Keratinocyte (primary cell): ENCODE data around the gene PPIL4. TPM values are rescaled to one million over a fixed set of nuclear protein-coding genes. Genes with fewer than 3 reads are reported as not detected.

Experiments used
- DNase-seq: peaks from one replicate; pipeline ENCODE4 v3.0.0-alpha.2; 2011; ENCODE audit warnings: low read depth, missing footprints, low spot score
- FAIRE-seq: peaks from 2 replicates; lab custom pipeline; 2011; peaks lifted over from hg19 to GRCh38; lab: Jason Lieb, UNC
- H2AFZ ChIP-seq: 2 replicates; pipeline ENCODE4 v1.6.0; 2012; ENCODE audit warnings: low read length, control low read depth, inconsistent platforms; ENCODE audit not compliant: control insufficient read depth
- H3K27ac ChIP-seq: 2 replicates; pipeline ENCODE4 v1.5.1; 2011; ENCODE audit warnings: low read length; ENCODE audit not compliant: control insufficient read depth, insufficient read depth
- H3K27me3 ChIP-seq: 3 replicates; pipeline ENCODE4 v1.6.0; 2011; ENCODE audit warnings: low read length; ENCODE audit not compliant: control insufficient read depth, insufficient read depth; ENCODE audit errors: extremely low read depth
- H3K36me3 ChIP-seq, 2 experiments: 2 replicates in 1 of 2; 3 replicates in 1 of 2; pipeline ENCODE4 v1.5.1; 2011; ENCODE audit warnings: low read length in 2 of 2, mild to moderate bottlenecking in 1 of 2; ENCODE audit not compliant: control insufficient read depth in 2 of 2, insufficient read depth in 2 of 2; ENCODE audit errors: extremely low read depth in 1 of 2
- H3K4me1 ChIP-seq: 3 replicates; pipeline ENCODE4 v1.5.1; 2011; ENCODE audit warnings: low read length; ENCODE audit not compliant: control insufficient read depth, insufficient read depth; ENCODE audit errors: extremely low read depth
- H3K4me2 ChIP-seq: 3 replicates; pipeline ENCODE4 v1.6.0; 2011; ENCODE audit warnings: low read depth, low read length; ENCODE audit not compliant: control insufficient read depth, insufficient read depth; ENCODE audit errors: extremely low read depth
- H3K4me3 ChIP-seq, 3 experiments: fragments of 200-600 bp in 1 of 3; sonication (generic) in 1 of 3; 2 replicates in 2 of 3; 3 replicates in 1 of 3; pipeline ENCODE4 v1.5.1; 2011 to 2016; ENCODE audit warnings: low read length in 3 of 3, mild to moderate bottlenecking in 3 of 3, control low read depth in 2 of 3, inconsistent platforms in 1 of 3, low read depth in 1 of 3, mixed read lengths in 1 of 3, mixed run types in 1 of 3, moderate library complexity in 1 of 3; ENCODE audit not compliant: control insufficient read depth in 2 of 3, insufficient read depth in 2 of 3; ENCODE audit errors: extremely low read depth in 1 of 3
- H3K79me2 ChIP-seq: 2 replicates; pipeline ENCODE4 v1.6.0; 2012; ENCODE audit warnings: low read length; ENCODE audit not compliant: control insufficient read depth, insufficient read depth
- H3K9ac ChIP-seq: 3 replicates; pipeline ENCODE4 v1.6.0; 2011; ENCODE audit warnings: low read length; ENCODE audit not compliant: control insufficient read depth, insufficient read depth; ENCODE audit errors: extremely low read depth
- H3K9me1 ChIP-seq: 3 replicates; pipeline ENCODE4 v1.6.0; 2011; ENCODE audit warnings: low read length; ENCODE audit not compliant: control insufficient read depth, insufficient read depth; ENCODE audit errors: extremely low read depth
- H3K9me3 ChIP-seq: 2 replicates; pipeline ENCODE4 v1.5.1; 2012; ENCODE audit warnings: low read depth, low read length; ENCODE audit not compliant: control insufficient read depth
- H4K20me1 ChIP-seq: 3 replicates; pipeline ENCODE4 v1.6.0; 2011; ENCODE audit warnings: low read length; ENCODE audit not compliant: control insufficient read depth, insufficient read depth; ENCODE audit errors: extremely low read depth
- EZH2 ChIP-seq: IDR thresholded peaks from one replicate; pipeline ENCODE4 v1.6.1; 2012; ENCODE audit warnings: inconsistent platforms, mild to moderate bottlenecking, low read length, moderate library complexity
- dilution Hi-C: fragments of 300-500 bp; cut with MboI; formaldehyde crosslinking; loops from one replicate; pipeline ENCODE4 v1.7.0; 2020; ENCODE audit warnings: low sequenced_read_pairs; ENCODE audit not compliant: extremely low pct_ligation_motif_present
- polyA plus RNA-seq, 5 experiments: library from polyadenylated mRNA; depleted of rRNA in 3 of 5; stranded (reverse) in 3 of 5; stranded (forward) in 1 of 5; unstranded in 1 of 5; fragments of >200 nt; gene quantifications; 1 replicate in 1 of 5; 2 replicates in 3 of 5; 3 replicates in 1 of 5; pipeline versions ENCODE4 v1.2.1 to v1.2.3, GENCODE V29; 2011 to 2012; ENCODE audit warnings: missing spikeins in 2 of 5, low read depth in 1 of 5, low replicate concordance in 1 of 5
- TF ChIP-seq, protein P1 (sequence below), 3 experiments: IDR thresholded peaks in 1 of 3; conservative IDR thresholded peaks in 1 of 3; optimal IDR thresholded peaks in 1 of 3; 2 replicates in 2 of 3; 3 replicates in 1 of 3; pipeline versions ENCODE3 to v1.5.1; 2011; ENCODE audit warnings: low read length in 3 of 3, mild to moderate bottlenecking in 3 of 3, moderate library complexity in 2 of 3, control low read depth in 1 of 3, inconsistent platforms in 1 of 3; ENCODE audit not compliant: insufficient read depth in 2 of 3; ENCODE audit errors: extremely low read depth in 1 of 3

PPIL4 gene
- polyA plus RNA-seq, 1 donor (not counting 4 experiments of a cell fraction or from before 2014, with no cell fraction given), result 14.0 TPM

DNA sequence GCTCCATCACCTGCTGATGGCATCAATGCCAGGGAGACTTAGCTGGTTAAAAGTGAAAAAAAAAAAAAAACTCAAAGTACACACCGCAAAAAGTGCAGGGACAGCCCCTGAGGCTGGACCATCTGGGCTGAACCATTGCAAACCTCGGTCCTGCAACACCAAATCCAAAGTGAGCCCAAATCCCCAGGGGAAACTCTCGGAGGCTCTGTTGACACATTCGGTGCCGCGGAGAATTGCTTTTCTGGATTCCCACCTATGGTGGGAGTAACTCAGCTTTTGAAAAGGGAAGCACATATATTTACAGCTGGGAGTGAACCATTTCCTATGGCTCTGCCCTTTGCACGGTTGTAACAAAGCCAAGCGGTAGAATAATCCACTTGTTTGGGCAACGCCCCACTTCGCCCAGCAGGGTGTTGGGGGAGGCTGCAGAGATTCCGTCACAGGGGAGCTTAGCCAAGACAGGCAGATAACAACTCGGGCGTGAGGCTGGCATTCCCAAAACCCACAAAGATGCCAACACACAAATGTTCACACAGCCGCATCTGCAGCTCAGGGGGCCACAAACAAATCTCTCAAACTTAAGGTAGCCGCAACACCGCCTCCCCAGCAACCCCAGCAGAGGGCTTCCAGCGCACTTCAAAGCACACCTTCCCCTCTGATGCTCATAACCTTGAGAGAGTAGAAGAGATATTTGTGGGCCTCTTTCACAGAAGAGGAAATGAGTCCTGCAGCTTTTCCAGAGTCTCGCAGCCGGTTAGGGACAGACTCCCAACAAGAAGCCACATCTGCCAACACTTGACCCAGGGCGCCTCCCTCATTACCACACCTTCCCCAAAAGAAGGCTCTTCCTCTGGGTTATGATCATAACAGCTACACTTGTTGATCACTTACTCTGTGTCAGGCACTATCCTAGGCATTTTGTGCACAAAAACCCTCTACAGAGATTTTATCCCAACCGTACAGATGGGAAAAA lies 72.5 kb downstream of the PPIL4 start:
- Histone ChIP-seq H3K4me3 (peak overlapping the region in 1 of 3 experiments; percentile 11), H3K9me1 (no peaks in the 10 kb centered on the region), H3K9me3 (no peaks in the 10 kb centered on the region), H3K27me3 (peaks cover 20% of the 10 kb centered on the region), H3K4me1 (peaks cover 10% of the 10 kb centered on the region), H3K4me2 (peak overlapping the region; percentile 61), H4K20me1 (no peaks in the 10 kb centered on the region), H3K79me2 (no peaks in the 10 kb centered on the region), H3K36me3 (no peaks in the 10 kb centered on the region), H2AFZ (no peak overlapping the region), H3K27ac (no peak overlapping the region), H3K9ac (no peak overlapping the region)
- no peak for FAIRE-seq
- no peak for DNase-seq
- TF ChIP-seq, protein P1, sequence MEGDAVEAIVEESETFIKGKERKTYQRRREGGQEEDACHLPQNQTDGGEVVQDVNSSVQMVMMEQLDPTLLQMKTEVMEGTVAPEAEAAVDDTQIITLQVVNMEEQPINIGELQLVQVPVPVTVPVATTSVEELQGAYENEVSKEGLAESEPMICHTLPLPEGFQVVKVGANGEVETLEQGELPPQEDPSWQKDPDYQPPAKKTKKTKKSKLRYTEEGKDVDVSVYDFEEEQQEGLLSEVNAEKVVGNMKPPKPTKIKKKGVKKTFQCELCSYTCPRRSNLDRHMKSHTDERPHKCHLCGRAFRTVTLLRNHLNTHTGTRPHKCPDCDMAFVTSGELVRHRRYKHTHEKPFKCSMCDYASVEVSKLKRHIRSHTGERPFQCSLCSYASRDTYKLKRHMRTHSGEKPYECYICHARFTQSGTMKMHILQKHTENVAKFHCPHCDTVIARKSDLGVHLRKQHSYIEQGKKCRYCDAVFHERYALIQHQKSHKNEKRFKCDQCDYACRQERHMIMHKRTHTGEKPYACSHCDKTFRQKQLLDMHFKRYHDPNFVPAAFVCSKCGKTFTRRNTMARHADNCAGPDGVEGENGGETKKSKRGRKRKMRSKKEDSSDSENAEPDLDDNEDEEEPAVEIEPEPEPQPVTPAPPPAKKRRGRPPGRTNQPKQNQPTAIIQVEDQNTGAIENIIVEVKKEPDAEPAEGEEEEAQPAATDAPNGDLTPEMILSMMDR (optimal IDR thresholded peaks at IDR 0.05 in 1 of 3, IDR thresholded peaks at IDR 0.05 in 1 of 3, conservative IDR thresholded peaks at IDR 0.05 in 1 of 3; ENCODE audit: extremely low read depth in 1 of 3, insufficient read depth in 2 of 3, low read length in 3 of 3), result no peak
- TF ChIP-seq EZH2, result no peak
- dilution Hi-C loops, result no loop called here

DNA sequence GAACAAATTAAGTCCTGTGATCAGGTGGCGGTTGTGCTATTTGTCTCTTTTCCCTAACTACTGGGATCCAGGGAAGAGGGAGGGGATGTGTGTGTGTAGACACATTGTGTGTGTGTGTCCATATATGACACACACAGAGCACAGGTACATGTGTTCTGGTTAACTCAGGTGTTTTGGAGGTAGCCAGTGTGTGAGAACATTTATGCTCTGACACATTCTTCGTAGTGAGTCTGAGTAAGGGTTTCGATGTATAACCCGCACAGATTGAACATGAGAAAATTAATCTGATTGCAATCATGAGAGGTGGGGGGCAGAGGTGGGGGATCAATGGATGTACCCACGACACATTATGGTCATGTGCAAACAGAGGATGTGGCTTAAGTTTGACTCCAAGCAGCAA lies 73.6 kb downstream of the PPIL4 start:
- H3K27ac ChIP-seq, result no peak overlapping the region
- H3K4me2 ChIP-seq, result no peak overlapping the region
- peaks cover 10% of the 10 kb centered on the region for H3K4me1 ChIP-seq
- H2AFZ ChIP-seq, result no peak overlapping the region
- H3K27me3 ChIP-seq, result peaks cover 20% of the 10 kb centered on the region
- TF ChIP-seq EZH2, result no peak
- TF ChIP-seq, protein P1 (optimal IDR thresholded peaks at IDR 0.05 in 1 of 3, IDR thresholded peaks at IDR 0.05 in 1 of 3, conservative IDR thresholded peaks at IDR 0.05 in 1 of 3; ENCODE audit: extremely low read depth in 1 of 3, insufficient read depth in 2 of 3, low read length in 3 of 3), result no peak
- H3K9me1 ChIP-seq, result no peaks in the 10 kb centered on the region
- H3K79me2 ChIP-seq, result no peaks in the 10 kb centered on the region
- FAIRE-seq (no peak), DNase-seq (no peak)
- no peak overlapping the region for H3K9ac ChIP-seq
- H4K20me1 ChIP-seq, result no peaks in the 10 kb centered on the region
- H3K9me3 ChIP-seq, result no peaks in the 10 kb centered on the region
- H3K36me3 ChIP-seq, result no peaks in the 10 kb centered on the region
- H3K4me3 ChIP-seq, result no peak overlapping the region
- dilution Hi-C loops, result no loop called here
